Gastrocnemius medialis (tissue), 4 donors: Measurements from ENCODE around the gene NKX2-4.

Experiments used
- CTCF ChIP-seq, 5 experiments: fragments of 450-650 bp in 3 of 5; fragments of 200-600 bp in 2 of 5; sonication (generic) in 2 of 5; IDR thresholded peaks in 4 of 5; conservative IDR thresholded peaks in 1 of 5; 1 replicate in 4 of 5; 2 replicates in 1 of 5; pipeline ENCODE4 v1.5.1; 2016 to 2019; ENCODE audit warnings: antibody characterized with exemption in 5 of 5, mild to moderate bottlenecking in 3 of 5, moderate library complexity in 3 of 5
- POLR2A ChIP-seq, 2 donors: fragments of 450-650 bp; IDR thresholded peaks; one replicate each; pipeline ENCODE4 v1.6.1; 2017; ENCODE audit warnings: antibody characterized with exemption in 2 of 2, mild to moderate bottlenecking in 2 of 2, moderate library complexity in 2 of 2

GRCh38 chr20:21437816-21438215, 40.5 kb upstream of the NKX2-4 start:
- TF ChIP-seq CTCF (IDR thresholded peaks at IDR 0.05 in 4 of 5, conservative IDR thresholded peaks at IDR 0.05 in 1 of 5) (no peak), POLR2A (IDR thresholded peaks at IDR 0.05) (no peak)
